Trophoblast cell (in vitro differentiated cells and primary cell): Measurements from ENCODE around the gene SBF2.
"Not testable (repeated sequence)": the region's sequence is repeated elsewhere in the genome, so short reads cannot be mapped to it uniquely, and the experiment has no call there.

Experiments
- DNase-seq, 2 donors: peaks; one replicate each; pipeline ENCODE4 v3.0.0-alpha.2; 2016
- H2AFZ ChIP-seq: 2 replicates; pipeline ENCODE4 v1.6.1; 2013; ENCODE audit warnings: low read length, moderate library complexity, mild to moderate bottlenecking; ENCODE audit not compliant: insufficient read depth, poor library complexity
- H2AK5ac ChIP-seq: 2 replicates; pipeline ENCODE4 v1.6.1; 2013; ENCODE audit warnings: mild to moderate bottlenecking, low read length
- H2BK120ac ChIP-seq: 2 replicates; pipeline ENCODE4 v1.6.1; 2013; ENCODE audit warnings: low read length, mild to moderate bottlenecking, moderate library complexity; ENCODE audit not compliant: insufficient read depth, poor library complexity
- H2BK12ac ChIP-seq: 2 replicates; pipeline ENCODE4 v1.6.1; 2013; ENCODE audit warnings: mild to moderate bottlenecking, low read length, moderate library complexity
- H2BK5ac ChIP-seq: 2 replicates; pipeline ENCODE4 v1.6.1; 2013; ENCODE audit warnings: low read length, low read depth, moderate library complexity, mild to moderate bottlenecking; ENCODE audit not compliant: poor library complexity
- H3K14ac ChIP-seq: 2 replicates; pipeline ENCODE4 v1.6.1; 2013; ENCODE audit warnings: mild to moderate bottlenecking, low read length
- H3K18ac ChIP-seq: 2 replicates; pipeline ENCODE4 v1.6.1; 2013; ENCODE audit warnings: mild to moderate bottlenecking, low read length
- H3K23ac ChIP-seq: 2 replicates; pipeline ENCODE4 v1.6.1; 2013; ENCODE audit warnings: low read length
- H3K27ac ChIP-seq: 2 replicates; pipeline ENCODE4 v1.5.1; 2013; ENCODE audit warnings: low read depth, mild to moderate bottlenecking, inconsistent platforms, low read length, moderate library complexity
- H3K27me3 ChIP-seq: 2 replicates; pipeline ENCODE4 v1.6.1; 2013; ENCODE audit warnings: inconsistent platforms, mild to moderate bottlenecking, low read length, moderate library complexity; ENCODE audit not compliant: insufficient read depth
- H3K36me3 ChIP-seq, 2 experiments: 1 replicate in 1 of 2; 2 replicates in 1 of 2; pipeline ENCODE4 v1.6.1; 2013; ENCODE audit warnings: low read length in 2 of 2, mild to moderate bottlenecking in 2 of 2, moderate library complexity in 1 of 2; ENCODE audit not compliant: insufficient read depth in 2 of 2, control insufficient read depth in 1 of 2
- H3K4ac ChIP-seq: 2 replicates; pipeline ENCODE4 v1.6.1; 2013; ENCODE audit warnings: low read depth, mild to moderate bottlenecking, low read length, moderate library complexity
- H3K4me1 ChIP-seq, 2 experiments: 1 replicate in 1 of 2; 2 replicates in 1 of 2; pipeline ENCODE4 v1.6.1; 2013; ENCODE audit warnings: low read length in 2 of 2, mild to moderate bottlenecking in 2 of 2, moderate library complexity in 1 of 2; ENCODE audit not compliant: insufficient read depth in 2 of 2, control insufficient read depth in 1 of 2
- H3K4me2 ChIP-seq: 2 replicates; pipeline ENCODE4 v1.6.1; 2013; ENCODE audit warnings: inconsistent platforms, mild to moderate bottlenecking, low read length, moderate library complexity
- H3K4me3 ChIP-seq: 2 replicates; pipeline ENCODE4 v1.5.1; 2013; ENCODE audit warnings: mild to moderate bottlenecking, low read depth, low read length, inconsistent platforms
- H3K79me1 ChIP-seq: one replicate; pipeline ENCODE4 v1.6.1; 2013; ENCODE audit warnings: low read length
- H3K79me2 ChIP-seq: 2 replicates; pipeline ENCODE4 v1.6.1; 2013; ENCODE audit warnings: low read length, mild to moderate bottlenecking; ENCODE audit not compliant: control insufficient read depth, insufficient read depth, poor library complexity
- H3K9ac ChIP-seq: 2 replicates; pipeline ENCODE4 v1.6.1; 2013; ENCODE audit warnings: mild to moderate bottlenecking, low read length
- H3K9me3 ChIP-seq: 2 replicates; pipeline ENCODE4 v1.6.1; 2013; ENCODE audit warnings: low read depth, mild to moderate bottlenecking, control low read depth, inconsistent platforms, low read length; ENCODE audit not compliant: insufficient read depth
- H4K12ac ChIP-seq: 2 replicates; pipeline ENCODE4 v1.6.1; 2013; ENCODE audit warnings: low read depth, mild to moderate bottlenecking, low read length, moderate library complexity
- H4K8ac ChIP-seq: 2 replicates; pipeline ENCODE4 v1.6.1; 2013; ENCODE audit warnings: low read depth, mild to moderate bottlenecking, low read length, moderate library complexity
- H4K91ac ChIP-seq: one replicate; pipeline ENCODE4 v1.6.1; 2013; ENCODE audit warnings: low read depth, mild to moderate bottlenecking, low read length, moderate library complexity
- WGBS: extraction: QIAGEN DNeasy Blood & Tissue Kit; methylation state at CpG from one replicate; pipeline ENCODE4 v1.1.7; 2013; ENCODE audit warnings: missing lambda C conversion rate; ENCODE audit not compliant: insufficient read length, insufficient coverage; ENCODE audit errors: extremely low coverage; 5-methylcytosine and 5-hydroxymethylcytosine counted together

Gene SBF2

DNA sequence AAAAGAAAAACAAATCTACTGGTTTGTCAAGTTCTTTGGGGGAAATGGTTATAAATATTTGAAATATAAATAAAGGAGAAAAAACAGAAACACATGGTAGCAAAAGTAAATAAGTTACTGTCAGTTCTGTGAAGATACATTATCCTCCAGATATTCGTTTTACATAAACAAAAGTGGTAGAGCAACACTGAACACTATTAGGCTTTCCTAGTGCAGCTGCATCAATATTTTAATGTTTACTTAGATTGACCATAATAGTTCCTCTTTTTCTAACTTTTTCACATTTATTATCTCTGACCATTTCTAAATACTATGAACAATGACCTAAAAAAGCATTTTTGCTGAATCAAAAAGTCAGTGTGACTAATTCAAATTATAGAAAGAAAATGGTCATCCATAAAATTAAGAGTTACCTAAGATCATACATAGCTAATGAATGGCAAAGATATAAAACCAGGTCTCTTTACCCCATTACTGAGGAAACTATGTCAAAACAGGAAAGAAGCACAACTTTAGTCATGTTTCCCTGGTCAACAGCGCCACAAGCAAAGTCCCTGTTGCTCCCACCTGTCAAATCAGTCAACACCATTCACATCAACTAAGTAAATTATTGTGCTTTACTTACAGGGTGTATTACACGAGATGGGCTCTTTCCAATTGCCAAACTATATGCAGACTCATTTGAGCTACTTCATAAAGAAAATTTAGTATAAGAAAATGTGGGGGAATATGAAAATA lies 38.5 kb downstream of the SBF2 start:
- Histone ChIP-seq H3K9me3 (no peaks in the 10 kb centered on the region), H3K23ac (no peak overlapping the region), H3K9ac (no peak overlapping the region), H3K4me1 (no peaks in the 10 kb centered on the region), H2BK5ac (no peak overlapping the region), H2BK120ac (no peak overlapping the region), H3K27me3 (no peaks in the 10 kb centered on the region), H3K27ac (no peak overlapping the region), H3K4me2 (no peak overlapping the region), H4K91ac (no peak overlapping the region), H3K4me3 (no peak overlapping the region), H4K8ac (no peak overlapping the region), H2AK5ac (no peak overlapping the region), H3K18ac (no peak overlapping the region), H3K79me1 (no peaks in the 10 kb centered on the region), H3K79me2 (no peaks in the 10 kb centered on the region), H2BK12ac (no peak overlapping the region), H3K36me3 (no peaks in the 10 kb centered on the region), H4K12ac (no peak overlapping the region), H3K14ac (no peak overlapping the region), H2AFZ (no peak overlapping the region), H3K4ac (no peak overlapping the region)
- no CpG with 5 or more reads among the region's 3 CpGs for WGBS
- DNase-seq, result no peak

DNA sequence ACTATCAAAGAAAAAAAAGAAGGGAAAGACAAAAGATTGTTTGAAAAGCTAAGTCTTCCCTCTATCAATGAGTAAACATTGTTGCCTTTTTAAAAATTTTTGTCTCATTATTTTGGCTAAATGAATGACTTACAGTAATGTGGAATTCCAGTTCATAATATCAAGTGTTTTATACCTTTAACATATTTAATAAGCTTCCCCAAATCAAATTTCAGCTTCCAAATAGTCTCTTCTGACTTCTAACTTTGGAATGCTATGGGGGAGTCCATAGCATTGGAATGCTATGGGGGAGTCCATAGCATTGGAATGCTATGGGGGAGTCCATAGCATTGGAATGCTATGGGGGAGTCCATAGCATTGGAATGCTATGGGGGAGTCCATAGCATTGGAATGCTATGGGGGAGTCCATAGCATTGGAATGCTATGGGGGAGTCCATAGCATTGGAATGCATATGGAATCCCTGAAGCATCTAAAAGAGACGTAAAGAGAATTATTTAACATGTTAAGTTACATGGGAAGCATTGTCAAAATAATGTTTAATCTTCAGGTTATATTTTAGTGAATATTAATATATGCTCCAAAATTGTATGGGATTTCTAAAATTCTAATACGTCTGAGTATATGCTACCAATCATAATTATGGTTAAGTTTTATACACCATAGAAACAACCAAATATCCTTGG lies 44.4 kb downstream of the SBF2 start:
- H3K9ac ChIP-seq, H3K23ac ChIP-seq, H3K18ac ChIP-seq, H3K27me3 ChIP-seq, H3K27ac ChIP-seq, H2AK5ac ChIP-seq, H4K8ac ChIP-seq, DNase-seq, H2AFZ ChIP-seq, H3K4me2 ChIP-seq, H3K4me3 ChIP-seq, H3K14ac ChIP-seq, H3K36me3 ChIP-seq, H3K9me3 ChIP-seq, H3K4me1 ChIP-seq, H2BK12ac ChIP-seq, H4K91ac ChIP-seq, H2BK5ac ChIP-seq, H2BK120ac ChIP-seq, H4K12ac ChIP-seq, H3K79me2 ChIP-seq, H3K4ac ChIP-seq, H3K79me1 ChIP-seq: not testable (repeated sequence)
- no CpG with 5 or more reads among the region's 2 CpGs for whole genome bisulfite sequencing

DNA sequence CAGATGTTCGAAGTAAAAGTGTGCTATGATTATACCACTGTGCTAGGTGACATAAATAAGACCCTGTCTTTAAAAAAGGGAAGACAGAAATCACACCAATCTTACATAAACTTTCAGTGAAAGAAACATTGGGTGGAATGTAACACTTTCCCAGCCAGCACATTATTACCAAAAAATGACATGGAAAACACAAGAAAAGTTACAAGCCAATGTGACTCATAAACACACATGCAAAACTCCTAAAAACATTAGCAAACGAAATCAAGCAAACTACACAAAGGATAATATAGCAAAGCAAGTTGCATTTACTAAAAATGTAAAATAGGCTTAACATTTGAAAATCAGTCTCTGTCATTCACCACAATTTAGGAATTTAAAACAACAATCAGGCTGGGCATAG lies 47.0 kb downstream of the SBF2 start:
- H4K8ac ChIP-seq, result no peak overlapping the region
- peaks cover 0 to 4% of the 10 kb centered on the region in 2 experiments for H3K36me3 ChIP-seq
- H2AK5ac ChIP-seq, result no peak overlapping the region
- no peaks in the 10 kb centered on the region for H3K27me3 ChIP-seq
- H2BK120ac ChIP-seq, result no peak overlapping the region
- no peak overlapping the region for H2AFZ ChIP-seq
- no peaks in the 10 kb centered on the region for H3K79me1 ChIP-seq
- H3K4me2 ChIP-seq, result no peak overlapping the region
- H4K91ac ChIP-seq, result no peak overlapping the region
- H2BK5ac ChIP-seq, result no peak overlapping the region
- H3K14ac ChIP-seq, result no peak overlapping the region
- no peaks in the 10 kb centered on the region for H3K4me1 ChIP-seq
- no peaks in the 10 kb centered on the region for H3K79me2 ChIP-seq
- H3K23ac ChIP-seq, result no peak overlapping the region
- H3K4me3 ChIP-seq, result no peak overlapping the region
- no peak overlapping the region for H3K18ac ChIP-seq
- no peak for DNase-seq
- H3K9ac ChIP-seq, result no peak overlapping the region
- no peak overlapping the region for H3K4ac ChIP-seq
- H2BK12ac ChIP-seq, result no peak overlapping the region
- no CpG with 5 or more reads among the region's 2 CpGs for WGBS
- no peak overlapping the region for H4K12ac ChIP-seq
- H3K9me3 ChIP-seq, result no peaks in the 10 kb centered on the region
- no peak overlapping the region for H3K27ac ChIP-seq

DNA sequence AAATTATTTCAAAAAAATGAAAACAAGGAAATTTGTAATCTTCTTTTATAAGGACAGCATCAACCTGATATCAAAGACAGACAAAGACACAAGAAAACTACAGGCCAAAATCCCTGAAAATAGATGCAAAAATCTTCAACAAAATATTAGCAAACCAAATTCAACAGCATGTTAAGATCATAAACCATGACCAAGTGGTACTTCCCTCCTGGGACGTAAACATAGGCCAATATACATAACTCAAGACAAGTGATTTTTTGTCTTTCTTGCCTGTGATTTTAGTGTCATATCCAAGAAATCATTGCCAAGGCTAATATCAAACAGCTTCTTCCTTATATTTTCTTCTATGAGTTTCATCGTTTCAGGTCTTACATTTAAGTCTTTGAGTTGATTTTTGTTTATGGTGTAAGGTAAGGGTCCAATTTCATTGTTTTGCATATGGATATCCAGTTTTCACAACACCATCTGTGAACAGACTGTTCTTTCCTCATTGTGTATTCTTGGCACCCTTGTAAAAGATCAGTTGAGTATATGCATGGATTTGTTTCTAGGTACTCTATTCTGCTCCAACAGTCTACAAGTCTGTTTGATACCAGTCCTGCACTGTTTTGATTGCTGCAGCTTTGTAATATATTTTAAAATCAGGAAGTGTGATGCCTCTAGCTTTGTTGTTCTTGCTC lies 50.0 kb downstream of the SBF2 start:
- no peak overlapping the region for H2BK5ac ChIP-seq
- H2BK120ac ChIP-seq, result no peak overlapping the region
- H3K23ac ChIP-seq, result no peak overlapping the region
- H3K9me3 ChIP-seq, result no peaks in the 10 kb centered on the region
- H3K4me3 ChIP-seq, result no peak overlapping the region
- H3K27ac ChIP-seq, result no peak overlapping the region
- no peak for DNase-seq
- no peak overlapping the region for H3K4me2 ChIP-seq
- H2BK12ac ChIP-seq, result no peak overlapping the region
- H3K4ac ChIP-seq, result no peak overlapping the region
- no peak overlapping the region for H3K18ac ChIP-seq
- H3K79me2 ChIP-seq, result no peaks in the 10 kb centered on the region
- WGBS, result no CpG with 5 or more reads among the region's 2 CpGs
- peaks cover 0 to 4% of the 10 kb centered on the region in 2 experiments for H3K36me3 ChIP-seq
- no peak overlapping the region for H4K12ac ChIP-seq
- no peaks in the 10 kb centered on the region for H3K4me1 ChIP-seq
- H3K14ac ChIP-seq, result no peak overlapping the region
- H2AFZ ChIP-seq, result no peak overlapping the region
- H3K9ac ChIP-seq, result no peak overlapping the region
- H3K79me1 ChIP-seq, result no peaks in the 10 kb centered on the region
- no peaks in the 10 kb centered on the region for H3K27me3 ChIP-seq
- no peak overlapping the region for H2AK5ac ChIP-seq
- H4K8ac ChIP-seq, result no peak overlapping the region
- H4K91ac ChIP-seq, result no peak overlapping the region
